ENCODE results near the gene DNAH6. TPM values are rescaled to one million over a fixed set of nuclear protein-coding genes. Genes with fewer than 3 reads are reported as not detected.

DNAH6 gene
- total and polyA plus RNA-seq, 10 of the 15 experiments (the other 5 are each of a cell fraction or from before 2014, with no cell fraction given), result 0.07 to 1.0 (median 0.29) TPM

DNA sequence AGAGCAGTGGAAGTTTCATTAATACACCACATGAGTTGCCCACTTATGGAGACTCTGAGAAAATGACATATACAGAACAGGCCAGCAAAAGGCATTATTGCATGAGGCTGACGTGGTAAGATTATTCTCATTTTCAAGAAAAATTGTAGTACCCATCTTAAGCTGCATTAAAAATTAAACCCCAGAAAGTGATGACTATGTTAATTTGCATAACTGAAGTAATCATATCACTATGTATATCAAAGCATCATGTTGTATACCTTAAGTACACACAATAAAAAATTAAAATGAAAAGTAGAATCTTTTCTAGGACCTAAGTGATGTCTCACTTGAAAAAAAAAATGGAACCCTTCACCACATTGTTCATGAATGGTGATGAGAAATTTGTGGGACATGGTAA lies 32.0 kb downstream of the DNAH6 start:
- RAD21 ChIA-PET (ENCODE audit: unreplicated experiment), result no interaction called here
- Histone ChIP-seq H3K27me3 (replicated peaks in 1 of 2; ENCODE audit: control insufficient read depth in 2 of 2, insufficient read depth in 2 of 2, low read length in 1 of 2) (no peaks in the 10 kb centered on the region), H3K9me3 (replicated peaks; ENCODE audit: control insufficient read depth, insufficient read depth, low read length) (no peaks in the 10 kb centered on the region), H3K36me3 (ENCODE audit: control insufficient read depth in 2 of 2, insufficient read depth in 2 of 2, low read length in 1 of 2) (no peaks in the 10 kb centered on the region), H4K20me1 (ENCODE audit: control insufficient read depth, insufficient read depth) (no peaks in the 10 kb centered on the region), H3K4me3 (no peak overlapping the region), H3K79me2 (ENCODE audit: control insufficient read depth, insufficient read depth, low read length) (no peaks in the 10 kb centered on the region), H2AFZ (ENCODE audit: control insufficient read depth, low read depth, low read length) (no peak overlapping the region), H3K4me1 (ENCODE audit: control insufficient read depth, insufficient read depth, low read length) (no peaks in the 10 kb centered on the region), H3K4me2 (ENCODE audit: control insufficient read depth, insufficient read depth) (no peak overlapping the region), H3K9ac (ENCODE audit: control insufficient read depth, insufficient read depth, low read length) (no peak overlapping the region), H3K27ac (ENCODE audit: control insufficient read depth, insufficient read depth) (no peak overlapping the region)
- intact Hi-C loops (cut with micrococcal nuclease; ENCODE audit: unreplicated experiment), result no loop called here
- 5% methylated on average over 1 of the region's 1 CpG for WGBS (ENCODE audit: insufficient coverage, insufficient replicate concordance, low lambda C conversion rate, missing lambda C conversion rate)
- SMC1A ChIA-PET (ENCODE audit: uncharacterized antibody, unreplicated experiment), result no interaction called here
- FAIRE-seq (no peak), ATAC-seq (no peak), DNase-seq (ENCODE audit: low read depth, low spot score) (no peak)
- CTCF ChIA-PET, result no interaction called here
- BruUV-seq (replicated peaks), result no TSS peak
- POLR2A ChIA-PET, result no interaction called here
- in situ Hi-C loops (cut with MboI), result no loop called here
- no peak for TF ChIP-seq STAT3 (IDR thresholded peaks at IDR 0.05; ENCODE audit: low read depth, low read length)
- no peak for TF ChIP-seq SIN3A (IDR thresholded peaks at IDR 0.05; ENCODE audit: low read depth, low read length)
- TF ChIP-seq BCL11A (IDR thresholded peaks at IDR 0.05; ENCODE audit: low read depth, low read length), result no peak
- TF ChIP-seq FOXM1 (IDR thresholded peaks at IDR 0.05; ENCODE audit: low read depth, low read length), result no peak
- no peak for TF ChIP-seq IKZF2 (IDR thresholded peaks at IDR 0.05)
- TF ChIP-seq CREM (IDR thresholded peaks at IDR 0.05; ENCODE audit: low read depth), result no peak
- TF ChIP-seq RFX5 (IDR thresholded peaks at IDR 0.05; ENCODE audit: low read depth, low read length), result no peak
- TF ChIP-seq PBX3 (IDR thresholded peaks at IDR 0.05; ENCODE audit: insufficient replicate concordance, low read depth, low read length), result no peak
- no peak for TF ChIP-seq PML (IDR thresholded peaks at IDR 0.05; ENCODE audit: low read length)
- TF ChIP-seq, protein P1, sequence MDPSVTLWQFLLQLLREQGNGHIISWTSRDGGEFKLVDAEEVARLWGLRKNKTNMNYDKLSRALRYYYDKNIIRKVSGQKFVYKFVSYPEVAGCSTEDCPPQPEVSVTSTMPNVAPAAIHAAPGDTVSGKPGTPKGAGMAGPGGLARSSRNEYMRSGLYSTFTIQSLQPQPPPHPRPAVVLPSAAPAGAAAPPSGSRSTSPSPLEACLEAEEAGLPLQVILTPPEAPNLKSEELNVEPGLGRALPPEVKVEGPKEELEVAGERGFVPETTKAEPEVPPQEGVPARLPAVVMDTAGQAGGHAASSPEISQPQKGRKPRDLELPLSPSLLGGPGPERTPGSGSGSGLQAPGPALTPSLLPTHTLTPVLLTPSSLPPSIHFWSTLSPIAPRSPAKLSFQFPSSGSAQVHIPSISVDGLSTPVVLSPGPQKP (IDR thresholded peaks at IDR 0.05; ENCODE audit: low read depth, low read length), result no peak
- no peak for TF ChIP-seq MAX (IDR thresholded peaks at IDR 0.05; ENCODE audit: low read depth, low read length)

Measured in GM12878 (cell line).